GM21390 (cell line): ENCODE measurements around the gene JDP2.

Experiments
- ATAC-seq: cut with Tn5 transposase; IDR thresholded peaks from one replicate; pipeline ENCODE4 v1.9.1; 2021; ENCODE audit not compliant: unreplicated experiment

Gene JDP2

GRCh38 chr14:75435473-75435872 is 7.7 kb downstream of the JDP2 start:
- no peak for ATAC-seq

- ATAC-seq: no peak
Measured at GRCh38 chr14:75437201-75438143, 9.7 kb downstream of the JDP2 start.

GRCh38 chr14:75438486-75439080 is 10.8 kb downstream of the JDP2 start:
- no peak for ATAC-seq

- ATAC-seq: no peak
Measured at GRCh38 chr14:75439989-75440388, 12.2 kb downstream of the JDP2 start.

- no peak for ATAC-seq
Measured at GRCh38 chr14:75440733-75441477, 13.1 kb downstream of the JDP2 start.

GRCh38 chr14:75441728-75442127 is 13.9 kb downstream of the JDP2 start:
- ATAC-seq: no peak

- no peak for ATAC-seq
Measured at GRCh38 chr14:75442166-75442565, 14.3 kb downstream of the JDP2 start.

- ATAC-seq: no peak
Measured at GRCh38 chr14:75442642-75443041, 14.8 kb downstream of the JDP2 start.

- ATAC-seq: no peak
Measured at GRCh38 chr14:75443203-75443969, 15.6 kb downstream of the JDP2 start.

- ATAC-seq: no peak
Measured at GRCh38 chr14:75445236-75445635, 17.4 kb downstream of the JDP2 start.

- ATAC-seq: no peak
Measured at GRCh38 chr14:75445963-75446362, 18.1 kb downstream of the JDP2 start.

- no peak for ATAC-seq
Measured at GRCh38 chr14:75446447-75446846, 18.6 kb downstream of the JDP2 start.

- no peak for ATAC-seq
Measured at GRCh38 chr14:75448209-75448608, 20.4 kb downstream of the JDP2 start.

- ATAC-seq: no peak
Measured at GRCh38 chr14:75449036-75449435, 21.2 kb downstream of the JDP2 start.

GRCh38 chr14:75449696-75450095 is 21.9 kb downstream of the JDP2 start:
- no peak for ATAC-seq

GRCh38 chr14:75450381-75451276 is 22.8 kb downstream of the JDP2 start:
- no peak for ATAC-seq

GRCh38 chr14:75452324-75452723 is 24.5 kb downstream of the JDP2 start:
- ATAC-seq: no peak

- peak; percentile 10 for ATAC-seq
Measured at GRCh38 chr14:75452900-75453816, 25.3 kb downstream of the JDP2 start.
